M059J (cell line): ENCODE measurements around the gene APMAP. TPM values are rescaled to one million over a fixed set of nuclear protein-coding genes. Genes with fewer than 3 reads are reported as not detected.
"Not testable (repeated sequence)": the region's sequence is repeated elsewhere in the genome, so short reads cannot be mapped to it uniquely, and the experiment has no call there.

Experiments
- DNase-seq: peaks from one replicate; pipeline ENCODE4 v3.0.0-alpha.2; 2012; ENCODE audit warnings: low read depth
- total RNA-seq: library from RNA; depleted of rRNA; stranded (reverse); fragments of >200 nt; shearing (Covaris generic); gene quantifications from 2 replicates; pipeline ENCODE4 v1.2.3, GENCODE V29; 2014

The APMAP gene
- total RNA-seq, 1 experiment from 2014 or later: 214 TPM

- DNase-seq: no peak
Measured at GRCh38 chr20:25007491-25008305, 15.1 kb upstream of the APMAP start.

GRCh38 chr20:25006431-25007167, 14.0 kb upstream of the APMAP start:
- no peak for DNase-seq

GRCh38 chr20:25005661-25006060, 13.1 kb upstream of the APMAP start:
- no peak for DNase-seq

GRCh38 chr20:25005220-25005619, 12.7 kb upstream of the APMAP start:
- DNase-seq: peak; percentile 74

GRCh38 chr20:25003002-25003401, 10.5 kb upstream of the APMAP start:
- DNase-seq: no peak

- not testable (repeated sequence) for DNase-seq
Measured at GRCh38 chr20:25001323-25001722, 8.8 kb upstream of the APMAP start.

GRCh38 chr20:25000268-25000801, 7.8 kb upstream of the APMAP start:
- DNase-seq: peak; percentile 92

GRCh38 chr20:24999568-24999967, 7.0 kb upstream of the APMAP start:
- DNase-seq: no peak

- DNase-seq: no peak
Measured at GRCh38 chr20:24998631-24999445, 6.3 kb upstream of the APMAP start.

- no peak for DNase-seq
Measured at GRCh38 chr20:24998121-24998520, 5.6 kb upstream of the APMAP start.

GRCh38 chr20:24996449-24997377, 4.2 kb upstream of the APMAP start:
- DNase-seq: no peak

- DNase-seq: peak; percentile 36
Measured at GRCh38 chr20:24995741-24996448, 3.3 kb upstream of the APMAP start.

- DNase-seq: peak; percentile 83
Measured at GRCh38 chr20:24994470-24995368, 2.2 kb upstream of the APMAP start.

GRCh38 chr20:24994186-24994465, 1.6 kb upstream of the APMAP start:
- DNase-seq: no peak

GRCh38 chr20:24993337-24994185, 1.0 kb upstream of the APMAP start:
- peak; percentile 75 for DNase-seq

GRCh38 chr20:24991897-24992486, 559 bp downstream of the APMAP start:
- DNase-seq: peak; percentile 49

- DNase-seq: peak; percentile 82
Measured at GRCh38 chr20:24990810-24991252, 1.7 kb downstream of the APMAP start.

- DNase-seq: no peak
Measured at GRCh38 chr20:24989162-24989561, 3.4 kb downstream of the APMAP start.
